ENCODE results near the gene FNIP2. TPM values are rescaled to one million over a fixed set of nuclear protein-coding genes. Genes with fewer than 3 reads are reported as not detected.
"Not testable (repeated sequence)": the region's sequence is repeated elsewhere in the genome, so short reads cannot be mapped to it uniquely, and the experiment has no call there.

Gene FNIP2
- polyA plus RNA-seq, 1 of the 3 experiments (the other 2 are of a cell fraction) = 0.97 TPM

- no peaks in the 10 kb centered on the region for H3K27me3 ChIP-seq (ENCODE audit: insufficient read depth)
- H3K79me2 ChIP-seq (ENCODE audit: insufficient read depth) = no peaks in the 10 kb centered on the region
- H3F3A ChIP-seq (replicated peaks; ENCODE audit: insufficient read depth) = no peaks in the 10 kb centered on the region
- 67% methylated on average over 3 of the region's 3 CpGs for WGBS (ENCODE audit: low lambda C conversion rate)
- no peaks in the 10 kb centered on the region for H3K36me3 ChIP-seq (replicated peaks in 1 of 2; ENCODE audit: control insufficient read depth in 1 of 2, insufficient read depth in 2 of 2, low read length in 1 of 2)
- no peak overlapping the region for H2AFZ ChIP-seq (ENCODE audit: low read depth)
- H3K4me3 ChIP-seq (ENCODE audit: low read depth in 2 of 2, low read length in 1 of 2) = no peak overlapping the region
- no peak overlapping the region for H3K27ac ChIP-seq (ENCODE audit: low read depth in 2 of 2, low read length in 1 of 2)
- no peak overlapping the region for H3K9ac ChIP-seq
- no peaks in the 10 kb centered on the region for H3K9me2 ChIP-seq
- ChIA-PET POLR2A (no interaction called here), CTCF (interaction anchor here (0.7 to 2.1 kb wide), 2 partner anchors 25 to 462 kb away, joined by 3 to 5 read pairs; no protein-coding TSS in a partner anchor)
- H3K4me2 ChIP-seq = no peak overlapping the region
- no peak for DNase-seq
- no peaks in the 10 kb centered on the region for H4K20me1 ChIP-seq (ENCODE audit: insufficient read depth)
- H3K9me3 ChIP-seq = no peaks in the 10 kb centered on the region
- TF ChIP-seq MXI1 (IDR thresholded peaks at IDR 0.05; ENCODE audit: low read depth, low read length) = no peak
- no peak for TF ChIP-seq RCOR1 (IDR thresholded peaks at IDR 0.05; ENCODE audit: low read length)
- no peak for TF ChIP-seq NRF1 (IDR thresholded peaks at IDR 0.05; ENCODE audit: low read depth, low read length)
- TF ChIP-seq SIN3A (IDR thresholded peaks at IDR 0.05; ENCODE audit: borderline replicate concordance, low read depth, low read length) = no peak
- H3K4me1 ChIP-seq (ENCODE audit: control insufficient read depth in 1 of 2, insufficient read depth in 2 of 2, low read depth in 1 of 2, low read length in 1 of 2) = no peaks in the 10 kb centered on the region
Measured at GRCh38 chr4:158741326-158742021, 27.4 kb upstream of the FNIP2 start.

DNA sequence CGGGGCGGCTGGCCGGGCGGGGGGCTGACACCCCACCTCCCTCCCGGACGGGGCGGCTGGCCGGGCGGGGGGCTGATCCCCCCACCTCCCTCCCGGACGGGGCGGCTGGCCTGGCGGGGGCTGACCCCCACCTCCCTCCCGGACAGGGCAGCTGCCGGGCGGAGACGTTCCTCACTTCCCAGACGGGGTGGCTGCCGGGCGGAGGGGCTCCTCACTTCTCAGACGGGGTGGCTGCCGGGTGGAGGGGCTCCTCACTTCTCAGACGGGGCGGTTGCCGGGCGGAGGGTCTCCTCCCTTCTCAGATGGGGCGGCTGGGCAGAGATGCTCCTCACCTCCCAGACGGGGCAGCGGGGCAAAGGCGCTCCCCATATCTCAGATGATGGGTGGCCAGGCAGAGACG, 22.3 kb upstream of the FNIP2 start:
- CTCF ChIA-PET; H3K36me3 ChIP-seq (replicated peaks in 1 of 2; ENCODE audit: control insufficient read depth in 1 of 2, insufficient read depth in 2 of 2, low read length in 1 of 2); H3K79me2 ChIP-seq (ENCODE audit: insufficient read depth); H3K9me3 ChIP-seq; H3K9me2 ChIP-seq; H3K9ac ChIP-seq; H3F3A ChIP-seq (replicated peaks; ENCODE audit: insufficient read depth); POLR2A ChIA-PET; DNase-seq; H3K4me3 ChIP-seq (ENCODE audit: low read depth in 2 of 2, low read length in 1 of 2); H3K27me3 ChIP-seq (ENCODE audit: insufficient read depth); H3K4me2 ChIP-seq; H3K27ac ChIP-seq (ENCODE audit: low read depth in 2 of 2, low read length in 1 of 2); H4K20me1 ChIP-seq (ENCODE audit: insufficient read depth); H3K4me1 ChIP-seq (ENCODE audit: control insufficient read depth in 1 of 2, insufficient read depth in 2 of 2, low read depth in 1 of 2, low read length in 1 of 2); H2AFZ ChIP-seq (ENCODE audit: low read depth): not testable (repeated sequence)
- WGBS (ENCODE audit: low lambda C conversion rate) = no CpG with 5 or more reads among the region's 31 CpGs

DNA sequence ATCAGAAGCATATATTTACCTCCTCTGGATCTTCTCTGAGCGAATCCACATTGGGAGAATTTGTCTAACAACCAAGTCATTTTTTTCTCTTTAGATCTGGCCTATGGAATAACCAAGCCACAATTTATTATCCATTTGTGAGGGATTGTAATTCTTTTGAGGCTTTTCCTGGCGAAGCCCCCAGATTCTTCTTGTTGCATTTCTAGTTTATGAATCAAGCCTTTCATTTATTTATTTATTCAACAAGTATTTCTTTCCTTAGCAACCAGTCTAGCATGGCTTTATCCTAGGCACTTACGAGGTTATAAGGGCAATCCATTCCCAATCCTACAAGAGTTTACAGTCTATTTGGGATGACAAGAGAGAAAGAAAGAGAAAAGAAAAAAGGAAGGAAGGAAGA, 18.4 kb upstream of the FNIP2 start:
- Histone ChIP-seq H3K4me1 (ENCODE audit: control insufficient read depth in 1 of 2, insufficient read depth in 2 of 2, low read depth in 1 of 2, low read length in 1 of 2) (no peaks in the 10 kb centered on the region), H3K36me3 (replicated peaks in 1 of 2; ENCODE audit: control insufficient read depth in 1 of 2, insufficient read depth in 2 of 2, low read length in 1 of 2) (no peaks in the 10 kb centered on the region), H3F3A (replicated peaks; ENCODE audit: insufficient read depth) (peaks cover 6% of the 10 kb centered on the region), H3K9ac (no peak overlapping the region), H3K79me2 (ENCODE audit: insufficient read depth) (no peaks in the 10 kb centered on the region), H3K27me3 (ENCODE audit: insufficient read depth) (no peaks in the 10 kb centered on the region), H3K27ac (ENCODE audit: low read depth in 2 of 2, low read length in 1 of 2) (0 out of 4 replicates have a peak overlapping the region, but pooled peaks of 1 of the 2 experiments have one; percentile 12), H2AFZ (ENCODE audit: low read depth) (no peak overlapping the region), H4K20me1 (ENCODE audit: insufficient read depth) (no peaks in the 10 kb centered on the region), H3K4me3 (ENCODE audit: low read depth in 2 of 2, low read length in 1 of 2) (no peak overlapping the region), H3K4me2 (no peak overlapping the region), H3K9me3 (no peaks in the 10 kb centered on the region), H3K9me2 (no peaks in the 10 kb centered on the region)
- POLR2A ChIA-PET = no interaction called here
- 74% methylated on average over 3 of the region's 3 CpGs for WGBS (ENCODE audit: low lambda C conversion rate)
- TF ChIP-seq RAD21 (IDR thresholded peaks at IDR 0.05; ENCODE audit: low read length) (no peak), JUND (IDR thresholded peaks at IDR 0.05) (no peak), EZH2phosphoT487 (IDR thresholded peaks at IDR 0.05; ENCODE audit: borderline replicate concordance, low read depth) (no peak), RFX5 (IDR thresholded peaks at IDR 0.05; ENCODE audit: low read length) (no peak), MAX (IDR thresholded peaks at IDR 0.05; ENCODE audit: low read depth) (no peak), GABPA (IDR thresholded peaks at IDR 0.05; ENCODE audit: low read depth) (no peak)
- TF ChIP-seq, protein P1, sequence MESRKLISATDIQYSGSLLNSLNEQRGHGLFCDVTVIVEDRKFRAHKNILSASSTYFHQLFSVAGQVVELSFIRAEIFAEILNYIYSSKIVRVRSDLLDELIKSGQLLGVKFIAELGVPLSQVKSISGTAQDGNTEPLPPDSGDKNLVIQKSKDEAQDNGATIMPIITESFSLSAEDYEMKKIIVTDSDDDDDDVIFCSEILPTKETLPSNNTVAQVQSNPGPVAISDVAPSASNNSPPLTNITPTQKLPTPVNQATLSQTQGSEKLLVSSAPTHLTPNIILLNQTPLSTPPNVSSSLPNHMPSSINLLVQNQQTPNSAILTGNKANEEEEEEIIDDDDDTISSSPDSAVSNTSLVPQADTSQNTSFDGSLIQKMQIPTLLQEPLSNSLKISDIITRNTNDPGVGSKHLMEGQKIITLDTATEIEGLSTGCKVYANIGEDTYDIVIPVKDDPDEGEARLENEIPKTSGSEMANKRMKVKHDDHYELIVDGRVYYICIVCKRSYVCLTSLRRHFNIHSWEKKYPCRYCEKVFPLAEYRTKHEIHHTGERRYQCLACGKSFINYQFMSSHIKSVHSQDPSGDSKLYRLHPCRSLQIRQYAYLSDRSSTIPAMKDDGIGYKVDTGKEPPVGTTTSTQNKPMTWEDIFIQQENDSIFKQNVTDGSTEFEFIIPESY (IDR thresholded peaks at IDR 0.05; ENCODE audit: borderline replicate concordance, low read depth) = no peak
- TF ChIP-seq, protein P2, sequence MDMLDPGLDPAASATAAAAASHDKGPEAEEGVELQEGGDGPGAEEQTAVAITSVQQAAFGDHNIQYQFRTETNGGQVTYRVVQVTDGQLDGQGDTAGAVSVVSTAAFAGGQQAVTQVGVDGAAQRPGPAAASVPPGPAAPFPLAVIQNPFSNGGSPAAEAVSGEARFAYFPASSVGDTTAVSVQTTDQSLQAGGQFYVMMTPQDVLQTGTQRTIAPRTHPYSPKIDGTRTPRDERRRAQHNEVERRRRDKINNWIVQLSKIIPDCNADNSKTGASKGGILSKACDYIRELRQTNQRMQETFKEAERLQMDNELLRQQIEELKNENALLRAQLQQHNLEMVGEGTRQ (IDR thresholded peaks at IDR 0.05; ENCODE audit: borderline replicate concordance, low read depth, low read length) = no peak
- CTCF ChIA-PET = no interaction called here
- no peak for DNase-seq

Measured in SK-N-SH (cell line).